Measurements from ENCODE around the gene MTHFD1L.

GRCh38 chr6:150925976-150926375 is 60.5 kb downstream of the MTHFD1L start:
- TF ChIP-seq CTCF (IDR thresholded peaks at IDR 0.05; ENCODE audit: borderline replicate concordance, extremely low read depth, low read length, poor library complexity, severe bottlenecking) (no peak), EZH2 (IDR thresholded peaks at IDR 0.05; ENCODE audit: borderline replicate concordance, low read depth, low read length, severe bottlenecking) (no peak)

Data from DND-41 (cell line).